PC-3 (cell line): Measurements from ENCODE around the gene CCZ1B. TPM values are rescaled to one million over a fixed set of nuclear protein-coding genes. Genes with fewer than 3 reads are reported as not detected.
"Not testable (repeated sequence)": the region's sequence is repeated elsewhere in the genome, so short reads cannot be mapped to it uniquely, and the experiment has no call there.

Experiments used
- ATAC-seq: fragments of 200-7000 bp; cut with Tn5 transposase; 2 replicates; pipeline ENCODE4 v1.9.1; 2020; ENCODE audit warnings: mild to moderate bottlenecking, moderate library complexity
- BruUV-seq: library from RNA; stranded (reverse); fragments of 400-500 nt; replicated peaks from 2 replicates; lab custom pipeline; 2021; lab: Mats Ljungman, UMichigan
- CTCF ChIA-PET: fragments of 300-600 bp; sonication (Branson Sonifier 250); formaldehyde crosslinking; loops from one replicate; lab custom pipeline; 2022; ENCODE audit warnings: antibody characterized with exemption; lab: Charles Lee
- POLR2A ChIA-PET: fragments of 300-600 bp; sonication (Branson Sonifier 250); formaldehyde crosslinking; loops from one replicate; lab custom pipeline; 2022; ENCODE audit warnings: antibody characterized with exemption; ENCODE audit not compliant: unreplicated experiment; lab: Charles Lee
- DNase-seq: peaks from one replicate; pipeline ENCODE4 v3.0.0-alpha.2; 2015
- H2AFZ ChIP-seq: fragments of 300-600 bp; sonication (generic); 2 replicates; pipeline ENCODE4 v1.6.0; 2016; ENCODE audit warnings: antibody characterized with exemption, low read length
- H3F3A ChIP-seq: fragments of 300-600 bp; sonication (generic); one replicate; pipeline ENCODE4 v1.6.0; 2017; ENCODE audit warnings: antibody characterized with exemption, low read length, control low read depth, mild to moderate bottlenecking; ENCODE audit not compliant: unreplicated experiment
- H3K27ac ChIP-seq: fragments of 300-600 bp; sonication (generic); 2 replicates; pipeline ENCODE4 v1.5.1; 2016; ENCODE audit warnings: mild to moderate bottlenecking, low read length
- H3K27me3 ChIP-seq: fragments of 300-600 bp; sonication (generic); 2 replicates; pipeline ENCODE4 v1.6.1; 2016; ENCODE audit warnings: low read length, mixed read lengths
- H3K36me3 ChIP-seq: fragments of 300-600 bp; sonication (generic); 2 replicates; pipeline ENCODE4 v1.6.1; 2016; ENCODE audit warnings: low read depth, mixed run types, low read length, mixed read lengths
- H3K4me1 ChIP-seq: fragments of 300-600 bp; sonication (generic); 2 replicates; pipeline ENCODE4 v1.5.1; 2016; ENCODE audit warnings: low read length; ENCODE audit not compliant: insufficient read depth
- H3K4me2 ChIP-seq: fragments of 300-600 bp; sonication (generic); 2 replicates; pipeline ENCODE4 v1.6.0; 2016; ENCODE audit warnings: low read length
- H3K4me3 ChIP-seq: fragments of 300-600 bp; sonication (generic); 2 replicates; pipeline ENCODE4 v1.5.1; 2016; ENCODE audit warnings: mild to moderate bottlenecking, low read length, mixed read lengths
- H3K79me2 ChIP-seq: fragments of 300-600 bp; sonication (generic); 2 replicates; pipeline ENCODE4 v1.6.1; 2017; ENCODE audit warnings: low read length, mixed read lengths
- H3K9ac ChIP-seq: fragments of 300-600 bp; sonication (generic); 2 replicates; pipeline ENCODE4 v1.6.0; 2016; ENCODE audit warnings: mild to moderate bottlenecking, low read length
- H3K9me2 ChIP-seq: fragments of 300-600 bp; sonication (generic); replicated peaks from 2 replicates; pipeline ENCODE4 v1.6.1; 2016; ENCODE audit warnings: mixed run types, low read length, mixed read lengths
- H3K9me3 ChIP-seq: fragments of 300-600 bp; sonication (generic); 2 replicates; pipeline ENCODE4 v1.6.1; 2016; ENCODE audit warnings: low read length, mixed read lengths
- H4K20me1 ChIP-seq: fragments of 300-600 bp; sonication (generic); 2 replicates; pipeline ENCODE4 v1.6.1; 2016; ENCODE audit warnings: low read length, mixed read lengths
- EZH2 ChIP-seq: fragments of 300-600 bp; sonication (generic); IDR thresholded peaks from one replicate; pipeline ENCODE4 v1.6.1; 2017; ENCODE audit warnings: antibody characterized with exemption, mild to moderate bottlenecking, low read length; ENCODE audit not compliant: unreplicated experiment
- EZH2phosphoT487 ChIP-seq: fragments of 300-600 bp; sonication (generic); IDR thresholded peaks from 2 replicates; pipeline ENCODE4 v1.6.1; 2018; ENCODE audit warnings: mild to moderate bottlenecking, antibody characterized with exemption, low read length, borderline replicate concordance
- intact Hi-C: fragments of 100-400 bp; cut with micrococcal nuclease; formaldehyde crosslinking; loops from 2 replicates; pipeline ENCODE4 v1.9.0; 2023
- total RNA-seq: library from RNA; depleted of rRNA; stranded (reverse); fragments of >200 nt; gene quantifications from 2 replicates; pipeline ENCODE4 v1.2.3, GENCODE V29; 2014
- TF ChIP-seq, protein P1 (sequence below): fragments of 300-600 bp; sonication (generic); conservative IDR thresholded peaks from 2 replicates; pipeline ENCODE4 v1.5.1; 2017; ENCODE audit warnings: antibody characterized with exemption, low read depth, mild to moderate bottlenecking, low read length

The CCZ1B gene
- total RNA-seq, 1 experiment from 2014 or later, result 36.9 TPM

DNA sequence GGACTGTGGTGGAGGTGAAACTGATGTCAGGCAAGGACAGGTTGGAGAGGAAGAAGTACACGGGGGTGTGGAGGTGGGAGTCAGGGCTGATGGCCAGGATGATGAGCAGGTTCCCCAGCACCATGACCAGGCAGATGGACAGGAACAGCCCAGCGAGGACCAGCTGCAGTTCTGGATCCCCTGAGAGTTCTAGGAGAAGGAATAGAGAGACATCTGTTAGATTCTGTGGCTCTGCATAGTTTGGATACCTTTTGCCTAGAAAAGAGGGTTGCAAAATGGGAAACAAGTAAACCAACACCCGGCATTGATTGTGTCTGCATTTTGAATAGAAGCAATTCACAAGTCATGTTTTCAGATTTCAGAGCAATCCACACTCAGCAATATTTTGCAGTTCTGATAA is 9.4 kb upstream of the CCZ1B start:
- POLR2A ChIA-PET, H4K20me1 ChIP-seq, H3F3A ChIP-seq, H3K9ac ChIP-seq, H3K4me1 ChIP-seq, H3K4me3 ChIP-seq, H3K27ac ChIP-seq, DNase-seq, intact Hi-C loops, H3K4me2 ChIP-seq, H3K27me3 ChIP-seq, BruUV-seq, H3K79me2 ChIP-seq, CTCF ChIA-PET, H3K9me2 ChIP-seq, ATAC-seq, H3K9me3 ChIP-seq, H3K36me3 ChIP-seq, H2AFZ ChIP-seq: not testable (repeated sequence)

DNA sequence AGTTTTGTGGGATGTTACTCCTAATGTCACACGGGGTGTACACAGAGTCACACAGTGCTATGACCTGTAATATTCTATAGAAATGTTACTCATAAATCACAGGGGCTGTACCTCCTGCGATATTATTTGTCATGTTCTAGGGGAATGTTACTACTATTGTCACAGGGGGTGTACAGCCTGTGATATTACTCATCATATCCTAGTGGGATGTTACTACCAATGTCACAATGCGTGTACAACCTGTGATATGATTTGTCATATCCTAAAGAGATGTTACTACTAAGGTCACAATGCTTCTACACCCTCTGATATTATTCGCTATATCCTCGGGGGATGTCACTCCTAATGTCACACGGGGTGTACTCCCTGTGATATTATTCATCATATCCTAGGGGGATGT is 7.6 kb upstream of the CCZ1B start:
- DNase-seq (no peak), ATAC-seq (no peak)
- H3K36me3 ChIP-seq, result no peaks in the 10 kb centered on the region
- BruUV-seq, result no TSS peak
- intact Hi-C loops, result no loop called here
- no peaks in the 10 kb centered on the region for H3K4me1 ChIP-seq
- H3K9me2 ChIP-seq, result no peaks in the 10 kb centered on the region
- H2AFZ ChIP-seq, result no peak overlapping the region
- no peak overlapping the region for H3K4me2 ChIP-seq
- no peaks in the 10 kb centered on the region for H3K9me3 ChIP-seq
- no peaks in the 10 kb centered on the region for H3K79me2 ChIP-seq
- TF ChIP-seq, protein P1, sequence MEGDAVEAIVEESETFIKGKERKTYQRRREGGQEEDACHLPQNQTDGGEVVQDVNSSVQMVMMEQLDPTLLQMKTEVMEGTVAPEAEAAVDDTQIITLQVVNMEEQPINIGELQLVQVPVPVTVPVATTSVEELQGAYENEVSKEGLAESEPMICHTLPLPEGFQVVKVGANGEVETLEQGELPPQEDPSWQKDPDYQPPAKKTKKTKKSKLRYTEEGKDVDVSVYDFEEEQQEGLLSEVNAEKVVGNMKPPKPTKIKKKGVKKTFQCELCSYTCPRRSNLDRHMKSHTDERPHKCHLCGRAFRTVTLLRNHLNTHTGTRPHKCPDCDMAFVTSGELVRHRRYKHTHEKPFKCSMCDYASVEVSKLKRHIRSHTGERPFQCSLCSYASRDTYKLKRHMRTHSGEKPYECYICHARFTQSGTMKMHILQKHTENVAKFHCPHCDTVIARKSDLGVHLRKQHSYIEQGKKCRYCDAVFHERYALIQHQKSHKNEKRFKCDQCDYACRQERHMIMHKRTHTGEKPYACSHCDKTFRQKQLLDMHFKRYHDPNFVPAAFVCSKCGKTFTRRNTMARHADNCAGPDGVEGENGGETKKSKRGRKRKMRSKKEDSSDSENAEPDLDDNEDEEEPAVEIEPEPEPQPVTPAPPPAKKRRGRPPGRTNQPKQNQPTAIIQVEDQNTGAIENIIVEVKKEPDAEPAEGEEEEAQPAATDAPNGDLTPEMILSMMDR, result no peak
- no peak for TF ChIP-seq EZH2
- no peak for TF ChIP-seq EZH2phosphoT487
- H3K9ac ChIP-seq, result no peak overlapping the region
- no peaks in the 10 kb centered on the region for H4K20me1 ChIP-seq
- no peak overlapping the region for H3K27ac ChIP-seq
- CTCF ChIA-PET, result no interaction called here
- H3F3A ChIP-seq, result no peaks in the 10 kb centered on the region
- no peaks in the 10 kb centered on the region for H3K27me3 ChIP-seq
- POLR2A ChIA-PET, result no interaction called here
- H3K4me3 ChIP-seq, result no peak overlapping the region

DNA sequence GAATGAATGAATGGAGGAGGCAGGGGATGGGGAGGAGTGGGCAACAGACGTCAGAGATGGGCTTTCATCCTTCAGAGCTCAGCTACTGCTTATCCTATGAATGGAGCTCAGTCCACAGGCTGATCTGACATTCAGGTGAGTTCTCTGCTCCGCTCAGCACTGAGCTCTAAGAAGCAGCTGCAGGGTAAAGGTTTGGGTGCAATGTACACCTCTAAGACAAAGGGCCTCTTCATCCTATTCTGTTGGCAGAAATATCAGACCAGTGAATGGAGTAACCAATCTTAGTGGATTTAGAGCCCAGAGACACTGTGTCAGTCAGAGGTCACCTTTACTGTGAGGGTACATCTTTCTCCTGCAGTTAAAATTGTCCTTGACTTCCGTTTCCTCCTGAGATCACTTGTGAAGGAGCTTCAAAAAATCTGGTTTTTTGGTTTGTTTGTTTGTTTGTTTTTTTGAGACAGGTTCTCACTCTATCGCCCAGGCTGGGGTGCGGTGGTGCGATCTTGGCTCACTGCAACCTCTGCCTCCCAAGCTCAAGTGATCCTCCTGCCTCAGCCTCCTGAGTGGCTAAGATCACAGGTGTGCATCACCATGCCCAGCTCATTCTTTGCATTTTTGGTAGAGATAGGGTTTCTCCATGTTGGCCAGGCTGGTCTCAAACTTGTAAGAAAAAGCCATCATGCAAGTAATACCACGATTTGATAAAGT is 5.1 kb upstream of the CCZ1B start:
- no peaks in the 10 kb centered on the region for H3K79me2 ChIP-seq
- no peaks in the 10 kb centered on the region for H4K20me1 ChIP-seq
- ATAC-seq (no peak), DNase-seq (no peak)
- H3K4me1 ChIP-seq, result no peaks in the 10 kb centered on the region
- POLR2A ChIA-PET, result no interaction called here
- no peak overlapping the region for H3K9ac ChIP-seq
- CTCF ChIA-PET, result no interaction called here
- H2AFZ ChIP-seq, result no peak overlapping the region
- H3K27ac ChIP-seq, result no peak overlapping the region
- H3K9me2 ChIP-seq, result no peaks in the 10 kb centered on the region
- no peak overlapping the region for H3K4me3 ChIP-seq
- TF ChIP-seq EZH2 (no peak), EZH2phosphoT487 (no peak)
- TF ChIP-seq, protein P1, result no peak
- H3K36me3 ChIP-seq, result no peaks in the 10 kb centered on the region
- H3K27me3 ChIP-seq, result no peaks in the 10 kb centered on the region
- no peak overlapping the region for H3K4me2 ChIP-seq
- BruUV-seq, result no TSS peak
- H3F3A ChIP-seq, result no peaks in the 10 kb centered on the region
- intact Hi-C loops, result no loop called here
- no peaks in the 10 kb centered on the region for H3K9me3 ChIP-seq

DNA sequence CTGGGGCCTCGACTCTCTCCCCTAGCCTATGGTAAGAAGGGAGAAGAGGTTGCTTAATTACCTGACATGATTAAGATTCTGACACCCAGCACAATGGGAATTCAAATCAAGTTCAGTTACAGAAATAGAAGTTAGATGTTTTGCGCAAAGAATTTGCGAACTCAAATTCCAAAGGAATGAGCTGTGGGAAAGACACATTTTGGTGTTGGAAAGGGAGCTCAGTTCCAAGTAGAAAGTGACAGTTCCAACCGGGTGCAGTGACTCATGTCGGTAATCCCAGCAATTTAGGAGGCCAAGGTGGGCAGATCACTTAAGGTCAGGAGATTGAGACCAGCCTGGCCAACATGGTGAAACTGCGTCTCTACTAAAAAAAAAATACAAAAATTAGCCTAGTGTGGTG is 4.0 kb upstream of the CCZ1B start:
- POLR2A ChIA-PET, H3K79me2 ChIP-seq, H3K36me3 ChIP-seq, H2AFZ ChIP-seq, H3K9me3 ChIP-seq, H3K4me1 ChIP-seq, DNase-seq, intact Hi-C loops, H3F3A ChIP-seq, H4K20me1 ChIP-seq, H3K9me2 ChIP-seq, H3K27me3 ChIP-seq, H3K4me3 ChIP-seq, CTCF ChIA-PET, H3K27ac ChIP-seq, H3K9ac ChIP-seq, H3K4me2 ChIP-seq, BruUV-seq, ATAC-seq: not testable (repeated sequence)

DNA sequence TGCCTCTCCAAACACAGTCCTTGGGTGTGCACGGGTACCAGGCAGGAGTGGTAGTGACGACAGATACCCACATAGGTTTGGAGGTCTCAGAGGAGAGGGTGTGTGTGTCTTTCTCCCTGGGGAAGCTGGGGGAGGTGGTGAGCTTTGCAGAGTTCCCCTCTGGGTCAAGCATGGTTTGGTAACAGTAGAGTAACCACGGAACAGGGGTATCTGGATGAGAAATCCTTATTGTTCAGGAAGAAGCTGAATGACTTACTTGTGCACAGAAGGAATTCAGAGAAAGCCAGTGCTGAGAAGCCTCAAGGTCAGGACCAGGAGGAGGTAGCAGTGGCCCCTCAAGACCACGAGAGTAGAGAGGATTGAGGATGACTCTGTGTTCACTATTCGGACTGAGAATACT is 3.5 kb upstream of the CCZ1B start:
- H3K9ac ChIP-seq, H3K36me3 ChIP-seq, H2AFZ ChIP-seq, ATAC-seq, DNase-seq, H3K4me1 ChIP-seq, H3F3A ChIP-seq, H3K4me2 ChIP-seq, H3K27ac ChIP-seq, H3K4me3 ChIP-seq, H3K9me3 ChIP-seq, POLR2A ChIA-PET, CTCF ChIA-PET, H3K79me2 ChIP-seq, H3K27me3 ChIP-seq, H4K20me1 ChIP-seq, H3K9me2 ChIP-seq, BruUV-seq, intact Hi-C loops: not testable (repeated sequence)
